Panc1 (cell line): ENCODE data around the gene E2F2. TPM values are rescaled to one million over a fixed set of nuclear protein-coding genes. Genes with fewer than 3 reads are reported as not detected.

ENCODE experiments used
- ATAC-seq: fragments of 200-7000 bp; cut with Tn5 transposase; 2 replicates; pipeline ENCODE4 v1.9.1; 2020; ENCODE audit warnings: mild to moderate bottlenecking, moderate library complexity
- Bru-seq: library from RNA; stranded (reverse); fragments of 400-500 nt; gene quantifications from one replicate; lab custom pipeline; 2021; lab: Mats Ljungman, UMichigan
- BruChase-seq, 2 experiments: library from RNA; stranded (reverse); fragments of 400-500 nt; gene quantifications; one replicate each; lab custom pipeline; 2021; lab: Mats Ljungman, UMichigan
- BruUV-seq: library from RNA; stranded (reverse); fragments of 400-500 nt; replicated peaks from 2 replicates; lab custom pipeline; 2021; lab: Mats Ljungman, UMichigan
- CTCF ChIA-PET: fragments of 300-600 bp; sonication (Branson Sonifier 250); formaldehyde crosslinking; loops from one replicate; lab custom pipeline; 2022; ENCODE audit warnings: antibody characterized with exemption; lab: Charles Lee
- POLR2A ChIA-PET: fragments of 300-600 bp; sonication (Branson Sonifier 250); formaldehyde crosslinking; loops from one replicate; lab custom pipeline; 2022; ENCODE audit warnings: antibody characterized with exemption; lab: Charles Lee
- DNase-seq: peaks from one replicate; pipeline ENCODE4 v3.0.0-alpha.2; 2010; ENCODE audit warnings: low read depth, low spot score
- H3K27ac ChIP-seq: 2 replicates; pipeline ENCODE4 v1.5.1; 2011; ENCODE audit warnings: mild to moderate bottlenecking, low read length, inconsistent platforms
- H3K27me3 ChIP-seq: fragments of 200-500 bp; sonication (Bioruptor generic); 2 replicates; pipeline ENCODE4 v1.6.0; 2014; ENCODE audit warnings: low read length, inconsistent platforms; ENCODE audit not compliant: control insufficient read depth, insufficient read depth
- H3K36me3 ChIP-seq: fragments of 200-500 bp; sonication (Bioruptor generic); 2 replicates; pipeline ENCODE4 v1.5.1; 2014; ENCODE audit warnings: inconsistent platforms, mild to moderate bottlenecking, low read length, moderate library complexity; ENCODE audit not compliant: control insufficient read depth, insufficient read depth
- H3K4me1 ChIP-seq: 2 replicates; pipeline ENCODE4 v1.5.1; 2011; ENCODE audit warnings: inconsistent platforms, mild to moderate bottlenecking, low read length, moderate library complexity; ENCODE audit not compliant: control insufficient read depth, insufficient read depth
- H3K4me3 ChIP-seq, 2 experiments: 2 replicates each; pipeline ENCODE4 v1.5.1; 2011 to 2012; ENCODE audit warnings: low read depth in 2 of 2, low read length in 2 of 2, mild to moderate bottlenecking in 2 of 2, inconsistent platforms in 1 of 2, moderate library complexity in 1 of 2
- H3K9me3 ChIP-seq: fragments of 200-500 bp; sonication (Bioruptor generic); 2 replicates; pipeline ENCODE4 v1.5.1; 2014; ENCODE audit warnings: low read depth, mild to moderate bottlenecking, inconsistent platforms, low read length, moderate library complexity; ENCODE audit not compliant: control insufficient read depth, insufficient read depth
- CTCF ChIP-seq: fragments of 450-650 bp; IDR thresholded peaks from 2 replicates; pipeline ENCODE4 v1.5.1; 2017; ENCODE audit warnings: mild to moderate bottlenecking
- POLR2AphosphoS5 ChIP-seq: IDR thresholded peaks from 2 replicates; pipeline ENCODE4 v1.6.1; 2012; ENCODE audit warnings: mild to moderate bottlenecking, low read depth, low read length, moderate library complexity
- REST ChIP-seq, 2 experiments: IDR thresholded peaks; 2 replicates each; pipeline ENCODE4 v1.6.1; 2011 to 2012; ENCODE audit warnings: low read depth in 2 of 2, control low read depth in 1 of 2, low read length in 1 of 2, mild to moderate bottlenecking in 1 of 2, moderate library complexity in 1 of 2; ENCODE audit not compliant: insufficient read depth in 1 of 2
- SIN3A ChIP-seq: IDR thresholded peaks from 2 replicates; pipeline ENCODE4 v1.6.1; 2012; ENCODE audit warnings: low read depth, mild to moderate bottlenecking, low read length, moderate library complexity, borderline replicate concordance; ENCODE audit not compliant: insufficient read depth
- TCF7L2 ChIP-seq: IDR thresholded peaks from 2 replicates; pipeline ENCODE4 v1.6.1; 2011; ENCODE audit warnings: mild to moderate bottlenecking, low read depth, low read length, inconsistent platforms
- in situ Hi-C: cut with HindIII; loops from 2 replicates; pipeline ENCODE4 v1.10.0; 2016; ENCODE audit warnings: low sequenced_read_pairs, low pct_unique_long_range_greater_than_20kb
- intact Hi-C: fragments of 100-400 bp; cut with micrococcal nuclease; formaldehyde crosslinking; loops from one replicate; pipeline ENCODE4 v1.10.0; 2022; ENCODE audit not compliant: unreplicated experiment
- long read RNA-seq: library from polyadenylated mRNA; unstranded; transcript quantifications from one replicate; pipeline ENCODE4 v2.0.0, GENCODE V29; 2021; ENCODE audit not compliant: unreplicated experiment
- polyA plus RNA-seq: library from polyadenylated mRNA; unstranded; fragments of >200 nt; gene quantifications from one replicate; pipeline ENCODE4 v1.2.1, GENCODE V29; 2012; ENCODE audit warnings: missing spikeins; ENCODE audit not compliant: insufficient read length
- total RNA-seq: library from RNA; stranded (reverse); gene quantifications from one replicate; pipeline ENCODE4 v1.2.1, GENCODE V29; 2021; ENCODE audit not compliant: unreplicated experiment

Gene E2F2, protein sequence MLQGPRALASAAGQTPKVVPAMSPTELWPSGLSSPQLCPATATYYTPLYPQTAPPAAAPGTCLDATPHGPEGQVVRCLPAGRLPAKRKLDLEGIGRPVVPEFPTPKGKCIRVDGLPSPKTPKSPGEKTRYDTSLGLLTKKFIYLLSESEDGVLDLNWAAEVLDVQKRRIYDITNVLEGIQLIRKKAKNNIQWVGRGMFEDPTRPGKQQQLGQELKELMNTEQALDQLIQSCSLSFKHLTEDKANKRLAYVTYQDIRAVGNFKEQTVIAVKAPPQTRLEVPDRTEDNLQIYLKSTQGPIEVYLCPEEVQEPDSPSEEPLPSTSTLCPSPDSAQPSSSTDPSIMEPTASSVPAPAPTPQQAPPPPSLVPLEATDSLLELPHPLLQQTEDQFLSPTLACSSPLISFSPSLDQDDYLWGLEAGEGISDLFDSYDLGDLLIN
- total RNA-seq = 9.5 TPM
- polyA plus RNA-seq = 3.1 TPM
- Bru-seq, nascent RNA = percentile 64 among the genes with signal in this experiment
- BruChase-seq, experiment 1, labeled RNA remaining after a 2-hour chase = percentile 73 among the genes with signal in this experiment
- BruChase-seq, experiment 2, labeled RNA remaining after a 6-hour chase = percentile 55 among the genes with signal in this experiment
- long read RNA-seq, partial matches to known transcripts = 3 of 15 reads
- long read RNA-seq, other reads (novel, unspliced or antisense) = 12 of 15 reads

- POLR2A ChIA-PET = interaction anchor here (0.6 kb wide), 1 partner anchor 186 kb away, joined by 3 read pairs; no protein-coding TSS in a partner anchor
- in situ Hi-C loops (no loop called here), intact Hi-C loops (no loop called here)
- TF ChIP-seq TCF7L2 = no peak
- TF ChIP-seq REST (IDR thresholded peaks at IDR 0.05; ENCODE audit: insufficient read depth in 1 of 2, low read depth in 2 of 2, low read length in 1 of 2) = no peak
- peak; percentile 28; the same call in 1 of the 2 replicates for TF ChIP-seq POLR2AphosphoS5
- no peak; the same call in 1 of the 2 replicates for TF ChIP-seq CTCF
- peak; percentile 80; the same call in 1 of the 2 replicates for TF ChIP-seq SIN3A
- peak; percentile 79 for ATAC-seq
- Histone ChIP-seq H3K9me3 (no peaks in the 10 kb centered on the region), H3K4me1 (peaks cover 30% of the 10 kb centered on the region), H3K27me3 (no peaks in the 10 kb centered on the region), H3K36me3 (peaks cover 2% of the 10 kb centered on the region; the same call in 1 of the 2 replicates), H3K27ac (peak within 1 kb of the TSS; percentile 76), H3K4me3 (peak within 1 kb of the TSS; percentile 69 to 77)
- CTCF ChIA-PET = interaction anchor here (1.1 to 2.0 kb wide), 2 partner anchors 34 kb away, joined by 9 to 12 read pairs; no protein-coding TSS in a partner anchor
- DNase-seq = no peak
- BruUV-seq = TSS peak; percentile 93
These were observed at the start of gene E2F2 for GRCh38 chr1:23530747-23531561. E2F2 (minus strand) TSS chr1:23531233; CDS start chr1:23530793, 440 bp downstream.

DNA sequence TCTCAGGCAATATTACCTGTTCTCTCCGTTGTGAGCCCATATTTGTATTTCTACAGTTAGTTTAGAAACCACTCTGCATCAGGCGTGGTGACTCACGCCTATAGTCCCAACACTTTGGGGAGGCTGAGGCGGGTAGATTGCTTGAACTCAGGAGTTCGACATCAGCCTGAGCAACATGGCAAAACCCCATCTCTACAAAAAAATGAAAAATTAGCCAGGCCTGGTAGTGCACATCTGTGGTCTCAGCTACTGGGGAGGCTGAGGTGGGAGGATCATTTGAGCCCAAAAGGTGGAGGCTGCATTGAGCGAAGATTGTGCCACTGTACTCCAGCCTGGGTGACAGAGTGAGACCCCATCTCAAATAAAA is 47.9 kb upstream of the E2F2 start:
- no peak for DNase-seq
- no peaks in the 10 kb centered on the region for H3K9me3 ChIP-seq
- no peak overlapping the region for H3K4me3 ChIP-seq
- BruUV-seq = no TSS peak
- no peaks in the 10 kb centered on the region for H3K36me3 ChIP-seq
- peaks cover 17% of the 10 kb centered on the region for H3K4me1 ChIP-seq
- no peaks in the 10 kb centered on the region for H3K27me3 ChIP-seq
- POLR2A ChIA-PET = interaction anchor here (0.6 kb wide), 1 partner anchor 114 kb away, joined by 4 read pairs; no protein-coding TSS in a partner anchor
- no peak overlapping the region for H3K27ac ChIP-seq
- CTCF ChIA-PET = no interaction called here
- intact Hi-C loops = no loop called here
- ATAC-seq = no peak
- in situ Hi-C loops = no loop called here
- no peak for TF ChIP-seq REST (IDR thresholded peaks at IDR 0.05; ENCODE audit: insufficient read depth in 1 of 2, low read depth in 2 of 2, low read length in 1 of 2)
- no peak for TF ChIP-seq SIN3A
- TF ChIP-seq POLR2AphosphoS5 = no peak
- TF ChIP-seq CTCF = no peak
- TF ChIP-seq TCF7L2 = no peak
